ENCODE data around the gene CFAP70. TPM values are rescaled to one million over a fixed set of nuclear protein-coding genes. Genes with fewer than 3 reads are reported as not detected.
A peak's percentile ranks its signal among the peaks of the same experiment; 100 is the strongest.

CFAP70 gene
- total RNA-seq, 1 experiment from 2014 or later = 0.39 TPM

- Mint-ChIP-seq H3K4me3 (ENCODE audit: unreplicated experiment) (no peak overlapping the region), H3K4me1 (ENCODE audit: low read depth, unreplicated experiment) (peaks cover 9% of the 10 kb centered on the region), H3K27me3 (ENCODE audit: insufficient read depth, unreplicated experiment) (no peaks in the 10 kb centered on the region), H3K36me3 (ENCODE audit: insufficient read depth, unreplicated experiment) (peaks cover 6% of the 10 kb centered on the region), H3K27ac (ENCODE audit: unreplicated experiment) (no peak overlapping the region), H3K9me3 (ENCODE audit: unreplicated experiment) (peaks cover 19% of the 10 kb centered on the region)
- no peaks in the 10 kb centered on the region for H3K27me3 ChIP-seq (replicated peaks; ENCODE audit: control insufficient read depth, insufficient read depth, low read length)
- H3K4me3 ChIP-seq (ENCODE audit: low read depth, low read length) = no peak overlapping the region
- peaks cover 3% of the 10 kb centered on the region; the same call in 1 of the 2 replicates for H3K4me1 ChIP-seq
- intact Hi-C loops (cut with micrococcal nuclease; ENCODE audit: unreplicated experiment) = no loop called here
- peaks cover 13% of the 10 kb centered on the region for H3K9me3 ChIP-seq
- POLR2A ChIA-PET = interaction anchor here (0.8 kb wide), 1 partner anchor 41 kb away, joined by 4 read pairs; no protein-coding TSS in a partner anchor
- DNase-seq = no peak
- no peaks in the 10 kb centered on the region; the same call in 1 of the 2 replicates for H3K36me3 ChIP-seq (ENCODE audit: control insufficient read depth, insufficient read depth, low read length)
- no peak for TF ChIP-seq CTCF (IDR thresholded peaks at IDR 0.05; ENCODE audit: insufficient read depth in 1 of 2, low read depth in 1 of 2, low read length in 1 of 2, severe bottlenecking in 1 of 2, unreplicated experiment in 1 of 2)
- CTCF ChIA-PET = interaction anchor here (0.6 to 1.0 kb wide), 2 partner anchors 28 to 113 kb away, joined by 3 read pairs; partner anchors contain the start of gene P4HA1
- BruUV-seq (replicated peaks) = no TSS peak
These were observed 149.0 kb downstream of the CFAP70 start for GRCh38 chr10:73209705-73210104.

GRCh38 chr10:73207883-73208282 is 150.8 kb downstream of the CFAP70 start:
- intact Hi-C loops (cut with micrococcal nuclease; ENCODE audit: unreplicated experiment) = no loop called here
- Mint-ChIP-seq H3K4me1 (ENCODE audit: low read depth, unreplicated experiment) (peaks cover 9% of the 10 kb centered on the region), H3K4me3 (ENCODE audit: unreplicated experiment) (no peak overlapping the region), H3K27me3 (ENCODE audit: insufficient read depth, unreplicated experiment) (no peaks in the 10 kb centered on the region), H3K36me3 (ENCODE audit: insufficient read depth, unreplicated experiment) (peaks cover 6% of the 10 kb centered on the region), H3K9me3 (ENCODE audit: unreplicated experiment) (peaks cover 19% of the 10 kb centered on the region), H3K27ac (ENCODE audit: unreplicated experiment) (peak overlapping the region; percentile 32)
- Histone ChIP-seq H3K36me3 (ENCODE audit: control insufficient read depth, insufficient read depth, low read length) (no peaks in the 10 kb centered on the region; the same call in 1 of the 2 replicates), H3K4me1 (peaks cover 3% of the 10 kb centered on the region; the same call in 1 of the 2 replicates), H3K27me3 (replicated peaks; ENCODE audit: control insufficient read depth, insufficient read depth, low read length) (no peaks in the 10 kb centered on the region), H3K4me3 (ENCODE audit: low read depth, low read length) (no peak overlapping the region), H3K9me3 (peaks cover 13% of the 10 kb centered on the region)
- BruUV-seq (replicated peaks) = no TSS peak
- POLR2A ChIA-PET = interaction anchor here (0.5 kb wide), 1 partner anchor 111 kb away, joined by 3 read pairs; the partner anchor contains the start of gene P4HA1
- no peak for TF ChIP-seq CTCF (IDR thresholded peaks at IDR 0.05; ENCODE audit: insufficient read depth in 1 of 2, low read depth in 1 of 2, low read length in 1 of 2, severe bottlenecking in 1 of 2, unreplicated experiment in 1 of 2)
- CTCF ChIA-PET = no interaction called here
- DNase-seq = no peak

- ChIA-PET CTCF (no interaction called here), POLR2A (no interaction called here)
- peaks cover 6% of the 10 kb centered on the region for H3K36me3 Mint-ChIP-seq (ENCODE audit: insufficient read depth, unreplicated experiment)
These were observed 152.3 kb downstream of the CFAP70 start for GRCh38 chr10:73206385-73206784.

More at GRCh38 chr10:73206385-73206784, 152.3 kb downstream of the CFAP70 start:
- Mint-ChIP-seq H3K27me3 (ENCODE audit: insufficient read depth, unreplicated experiment) (no peaks in the 10 kb centered on the region), H3K27ac (ENCODE audit: unreplicated experiment) (no peak overlapping the region), H3K9me3 (ENCODE audit: unreplicated experiment) (peaks cover 19% of the 10 kb centered on the region), H3K4me3 (ENCODE audit: unreplicated experiment) (no peak overlapping the region), H3K4me1 (ENCODE audit: low read depth, unreplicated experiment) (peaks cover 9% of the 10 kb centered on the region)
- no peaks in the 10 kb centered on the region; the same call in 1 of the 2 replicates for H3K36me3 ChIP-seq (ENCODE audit: control insufficient read depth, insufficient read depth, low read length)
- H3K9me3 ChIP-seq = peaks cover 13% of the 10 kb centered on the region
- no TSS peak for BruUV-seq (replicated peaks)
- intact Hi-C loops (cut with micrococcal nuclease; ENCODE audit: unreplicated experiment) = no loop called here
- DNase-seq = no peak
- no peak for TF ChIP-seq CTCF (IDR thresholded peaks at IDR 0.05; ENCODE audit: insufficient read depth in 1 of 2, low read depth in 1 of 2, low read length in 1 of 2, severe bottlenecking in 1 of 2, unreplicated experiment in 1 of 2)
- no peaks in the 10 kb centered on the region for H3K27me3 ChIP-seq (replicated peaks; ENCODE audit: control insufficient read depth, insufficient read depth, low read length)
- peaks cover 3% of the 10 kb centered on the region; the same call in 1 of the 2 replicates for H3K4me1 ChIP-seq
- H3K4me3 ChIP-seq (ENCODE audit: low read depth, low read length) = no peak overlapping the region
